H9 (cell line): ENCODE measurements around the gene LRIG1. TPM values are rescaled to one million over a fixed set of nuclear protein-coding genes. Genes with fewer than 3 reads are reported as not detected.

Source experiments
- DNase-seq: peaks from one replicate; pipeline ENCODE4 v3.0.0-alpha.2; 2017
- H2AFZ ChIP-seq: one replicate; pipeline ENCODE4 v1.6.1; 2013; ENCODE audit warnings: mild to moderate bottlenecking, low read length, control low read depth, moderate library complexity
- H2AK5ac ChIP-seq: 2 replicates; pipeline ENCODE4 v1.6.1; 2013; ENCODE audit warnings: low read length, control low read depth, mixed read lengths; ENCODE audit not compliant: insufficient read length
- H2BK120ac ChIP-seq: one replicate; pipeline ENCODE4 v1.6.1; 2013; ENCODE audit warnings: low read depth, mild to moderate bottlenecking, low read length, control low read depth, inconsistent platforms; ENCODE audit not compliant: poor library complexity, severe bottlenecking
- H2BK12ac ChIP-seq: 2 replicates; pipeline ENCODE4 v1.6.1; 2013; ENCODE audit warnings: low read length, control low read depth, mixed read lengths, low read depth; ENCODE audit not compliant: insufficient read length
- H2BK15ac ChIP-seq: 2 replicates; pipeline ENCODE4 v1.6.1; 2013; ENCODE audit warnings: low read depth, low read length, control low read depth
- H2BK20ac ChIP-seq: one replicate; pipeline ENCODE4 v1.6.1; 2013; ENCODE audit warnings: low read depth, mild to moderate bottlenecking, low read length, control low read depth, inconsistent platforms; ENCODE audit not compliant: poor library complexity, severe bottlenecking
- H2BK5ac ChIP-seq: 2 replicates; pipeline ENCODE4 v1.6.1; 2013; ENCODE audit warnings: low read length, control low read depth, mixed read lengths; ENCODE audit not compliant: insufficient read length
- H3K14ac ChIP-seq: 2 replicates; pipeline ENCODE4 v1.6.1; 2013; ENCODE audit warnings: low read length, control low read depth; ENCODE audit not compliant: insufficient read depth
- H3K18ac ChIP-seq: 2 replicates; pipeline ENCODE4 v1.6.1; 2013; ENCODE audit warnings: low read depth, mild to moderate bottlenecking, mixed read lengths, low read length, control low read depth; ENCODE audit not compliant: insufficient read length
- H3K23ac ChIP-seq: 2 replicates; pipeline ENCODE4 v1.6.1; 2013; ENCODE audit warnings: low read length, control low read depth, mixed read lengths, low read depth; ENCODE audit not compliant: insufficient read length
- H3K23me2 ChIP-seq: 2 replicates; pipeline ENCODE4 v1.6.1; 2013; ENCODE audit warnings: low read depth, mild to moderate bottlenecking, mixed read lengths, low read length, control low read depth; ENCODE audit not compliant: insufficient read length, poor library complexity, severe bottlenecking
- H3K27ac ChIP-seq: 2 replicates; pipeline ENCODE4 v1.5.1; 2013; ENCODE audit warnings: low read length, control low read depth, mixed read lengths, low read depth; ENCODE audit not compliant: insufficient read length
- H3K27me3 ChIP-seq: 2 replicates; pipeline ENCODE4 v1.6.1; 2013; ENCODE audit warnings: low read length, control low read depth, inconsistent platforms; ENCODE audit not compliant: insufficient read depth
- H3K4ac ChIP-seq: 2 replicates; pipeline ENCODE4 v1.6.1; 2013; ENCODE audit warnings: low read depth, mild to moderate bottlenecking, control low read depth, inconsistent platforms, low read length, moderate library complexity
- H3K4me1 ChIP-seq: 2 replicates; pipeline ENCODE4 v1.6.1; 2013; ENCODE audit warnings: low read length, control low read depth, inconsistent platforms; ENCODE audit not compliant: insufficient read depth
- H3K4me2 ChIP-seq: 2 replicates; pipeline ENCODE4 v1.6.1; 2013; ENCODE audit warnings: low read length, control low read depth, mixed read lengths; ENCODE audit not compliant: insufficient read length, insufficient read depth
- H3K56ac ChIP-seq: 2 replicates; pipeline ENCODE4 v1.6.1; 2013; ENCODE audit warnings: low read depth, mild to moderate bottlenecking, mixed read lengths, low read length, control low read depth; ENCODE audit not compliant: insufficient read length
- H3K79me1 ChIP-seq: 2 replicates; pipeline ENCODE4 v1.6.1; 2013; ENCODE audit warnings: low read depth, mild to moderate bottlenecking, moderate library complexity, low read length, control low read depth, inconsistent platforms; ENCODE audit not compliant: insufficient read depth, poor library complexity, severe bottlenecking
- H3K79me2 ChIP-seq: 2 replicates; pipeline ENCODE4 v1.6.1; 2013; ENCODE audit warnings: low read length, control low read depth, inconsistent platforms; ENCODE audit not compliant: insufficient read depth
- H3K9ac ChIP-seq: 2 replicates; pipeline ENCODE4 v1.6.1; 2013; ENCODE audit warnings: low read length, control low read depth, mixed read lengths; ENCODE audit not compliant: insufficient read length; ENCODE audit errors: extremely low read depth
- H3K9me3 ChIP-seq: one replicate; pipeline ENCODE4 v1.6.1; 2013; ENCODE audit warnings: low read depth, low read length, inconsistent platforms; ENCODE audit not compliant: control insufficient read depth
- H3T11ph ChIP-seq: one replicate; pipeline ENCODE4 v1.6.1; 2013; ENCODE audit warnings: mild to moderate bottlenecking, low read length, control low read depth, inconsistent platforms
- H4K20me1 ChIP-seq: one replicate; pipeline ENCODE4 v1.6.1; 2013; ENCODE audit not compliant: control insufficient read depth, insufficient read length, insufficient read depth
- H4K5ac ChIP-seq: 2 replicates; pipeline ENCODE4 v1.6.1; 2013; ENCODE audit warnings: low read depth, mild to moderate bottlenecking, mixed read lengths, low read length, control low read depth; ENCODE audit not compliant: insufficient read length
- H4K8ac ChIP-seq: replicated peaks from 2 replicates; pipeline ENCODE4 v1.6.1; 2013; ENCODE audit warnings: low read length, control low read depth, mixed read lengths, low read depth; ENCODE audit not compliant: insufficient read length
- H4K91ac ChIP-seq: 2 replicates; pipeline ENCODE4 v1.6.1; 2013; ENCODE audit warnings: low read depth, mild to moderate bottlenecking, moderate library complexity, mixed read lengths, low read length, control low read depth; ENCODE audit not compliant: insufficient read length
- H3K27ac Mint-ChIP-seq, 3 experiments: 2 replicates in 2 of 3; 3 replicates in 1 of 3; pipeline ENCODE4 v1.8.0; 2020 to 2021; ENCODE audit warnings: mixed read lengths in 3 of 3, mild to moderate bottlenecking in 1 of 3, moderate library complexity in 1 of 3
- H3K27me3 Mint-ChIP-seq: 2 replicates; pipeline ENCODE4 v1.8.0; 2021; ENCODE audit warnings: low read depth, mild to moderate bottlenecking, moderate library complexity, mixed read lengths
- H3K36me3 Mint-ChIP-seq, 3 experiments: 2 replicates in 2 of 3; 3 replicates in 1 of 3; pipeline ENCODE4 v1.8.0; 2020 to 2021; ENCODE audit warnings: low read depth in 3 of 3, mixed read lengths in 3 of 3; ENCODE audit not compliant: insufficient read depth in 1 of 3
- H3K4me1 Mint-ChIP-seq, 2 experiments: 2 replicates each; pipeline ENCODE4 v1.8.0; 2020; ENCODE audit warnings: mixed read lengths in 2 of 2
- H3K4me3 Mint-ChIP-seq, 2 experiments: 2 replicates in 1 of 2; 3 replicates in 1 of 2; pipeline ENCODE4 v1.8.0; 2020 to 2021; ENCODE audit warnings: mild to moderate bottlenecking in 2 of 2, mixed read lengths in 2 of 2, moderate library complexity in 1 of 2
- H3K9me3 Mint-ChIP-seq, 2 experiments: 2 replicates in 1 of 2; 3 replicates in 1 of 2; pipeline ENCODE4 v1.8.0; 2020; ENCODE audit warnings: mild to moderate bottlenecking in 2 of 2, mixed read lengths in 2 of 2, moderate library complexity in 1 of 2
- CTCF ChIP-seq: fragments of 200-600 bp; sonication (generic); conservative IDR thresholded peaks from 3 replicates; pipeline ENCODE4 v1.8.0; 2021; ENCODE audit warnings: antibody characterized with exemption, mild to moderate bottlenecking
- WGBS: extraction: QIAGEN DNeasy Blood & Tissue Kit; methylation state at CpG from one replicate; pipeline ENCODE4 v1.1.7; 2013; ENCODE audit warnings: missing lambda C conversion rate, low lambda C conversion rate, mixed read lengths; ENCODE audit not compliant: insufficient read length; ENCODE audit errors: extremely low coverage; 5-methylcytosine and 5-hydroxymethylcytosine counted together
- total RNA-seq: library from RNA; stranded (reverse); gene quantifications from 2 replicates; pipeline ENCODE4 v1.2.1, GENCODE V29; 2021

The LRIG1 gene
- total RNA-seq, 1 experiment from 2014 or later = 70.3 TPM

GRCh38 chr3:66463730-66464511 is 36.9 kb downstream of the LRIG1 start:
- Histone ChIP-seq H2BK15ac (no peak overlapping the region), H4K8ac (no peak overlapping the region), H2AFZ (no peak overlapping the region), H3K18ac (no peak overlapping the region), H2BK20ac (no peak overlapping the region), H3K23me2 (no peaks in the 10 kb centered on the region), H4K20me1 (no peaks in the 10 kb centered on the region), H3K9ac (no peak overlapping the region), H4K91ac (no peak overlapping the region), H3K23ac (no peak overlapping the region), H2AK5ac (no peak overlapping the region), H3K79me1 (peaks cover 12% of the 10 kb centered on the region), H3T11ph (no peak overlapping the region), H3K14ac (no peak overlapping the region), H3K27ac (no peak overlapping the region), H3K4ac (no peak overlapping the region), H3K79me2 (peaks cover 39% of the 10 kb centered on the region), H2BK5ac (no peak overlapping the region), H2BK120ac (no peak overlapping the region), H2BK12ac (no peak overlapping the region), H3K4me2 (no peak overlapping the region), H3K4me1 (peaks cover 6% of the 10 kb centered on the region; the same call in 1 of the 2 replicates), H3K27me3 (no peaks in the 10 kb centered on the region), H3K56ac (no peak overlapping the region), H4K5ac (no peak overlapping the region), H3K9me3 (no peaks in the 10 kb centered on the region)
- TF ChIP-seq CTCF = no peak
- Mint-ChIP-seq H3K27me3 (no peaks in the 10 kb centered on the region), H3K27ac (peak overlapping the region in 2 of 3 experiments; percentile 1 to 73; a peak in 3 of 7 replicates), H3K4me3 (no peak overlapping the region), H3K4me1 (peaks cover 36 to 42% of the 10 kb centered on the region in 2 experiments), H3K9me3 (no peaks in the 10 kb centered on the region), H3K36me3 (peaks cover 28 to 40% (median 32%) of the 10 kb centered on the region in 3 experiments; a peak in 6 of 7 replicates)
- no peak for DNase-seq
- WGBS = no CpG with 5 or more reads among the region's 9 CpGs
